Limb (tissue), 2 donors: ENCODE measurements around the gene PELI2.
A peak's percentile ranks its signal among the peaks of the same experiment; 100 is the strongest.

Experiments used
- DNase-seq, 2 donors: peaks; one replicate each; pipeline ENCODE4 v3.0.0-alpha.2; 2016; ENCODE audit errors: extremely low spot score in 2 of 2

The PELI2 gene

GRCh38 chr14:56205881-56206280 is 87.7 kb downstream of the PELI2 start:
- no peak for DNase-seq

- no peak for DNase-seq
Observed at GRCh38 chr14:56206596-56206995, 88.4 kb downstream of the PELI2 start.

GRCh38 chr14:56207626-56208292 is 89.5 kb downstream of the PELI2 start:
- DNase-seq = no peak

- no peak for DNase-seq
Observed at GRCh38 chr14:56208520-56208919, 90.3 kb downstream of the PELI2 start.

GRCh38 chr14:56210571-56210970 is 92.4 kb downstream of the PELI2 start:
- no peak for DNase-seq

- DNase-seq = no peak
Observed at GRCh38 chr14:56211084-56211483, 92.9 kb downstream of the PELI2 start.

- no peak for DNase-seq
Observed at GRCh38 chr14:56211844-56212243, 93.6 kb downstream of the PELI2 start.

GRCh38 chr14:56212521-56212920 is 94.3 kb downstream of the PELI2 start:
- DNase-seq = no peak

- DNase-seq = no peak
Observed at GRCh38 chr14:56213306-56213705, 95.1 kb downstream of the PELI2 start.

GRCh38 chr14:56215180-56215579 is 97.0 kb downstream of the PELI2 start:
- DNase-seq = no peak

- peak; percentile 63 to 64 for DNase-seq
Observed at GRCh38 chr14:56216626-56217379, 98.6 kb downstream of the PELI2 start.

GRCh38 chr14:56217380-56218045 is 99.3 kb downstream of the PELI2 start:
- DNase-seq = no peak

- no peak for DNase-seq
Observed at GRCh38 chr14:56219666-56220413, 101.6 kb downstream of the PELI2 start.

- no peak for DNase-seq
Observed at GRCh38 chr14:56221382-56222128, 103.3 kb downstream of the PELI2 start.

- DNase-seq = no peak
Observed at GRCh38 chr14:56224229-56224628, 106.0 kb downstream of the PELI2 start.

GRCh38 chr14:56224691-56225681 is 106.8 kb downstream of the PELI2 start:
- DNase-seq = no peak

GRCh38 chr14:56235388-56235787 is 117.2 kb downstream of the PELI2 start:
- DNase-seq = no peak

- no peak for DNase-seq
Observed at GRCh38 chr14:56237398-56237797, 119.2 kb downstream of the PELI2 start.

- no peak for DNase-seq
Observed at GRCh38 chr14:56241461-56241860, 123.2 kb downstream of the PELI2 start.

GRCh38 chr14:56243110-56243509 is 124.9 kb downstream of the PELI2 start:
- DNase-seq = no peak
